Measurements from ENCODE around the gene ASCC3. TPM values are rescaled to one million over a fixed set of nuclear protein-coding genes. Genes with fewer than 3 reads are reported as not detected.

ASCC3 gene
- total RNA-seq, 4 donors from 2014 or later: 15.7 to 39.9 (median 29.3) TPM

GRCh38 chr6:100906325-100906724 lies 25.2 kb upstream of the ASCC3 start:
- Histone ChIP-seq H3K9me3 (no peaks in the 10 kb centered on the region), H3K27me3 (no peaks in the 10 kb centered on the region), H3K4me1 (no peaks in the 10 kb centered on the region), H3K27ac (no peak overlapping the region), H3K4me3 (no peak overlapping the region), H3K36me3 (no peaks in the 10 kb centered on the region)
- intact Hi-C loops (cut with DNase I; ENCODE audit: low total_unique reads): no loop called here
- 71% methylated on average over 1 of the region's 1 CpG; no CpG with 5 or more reads in 1 of the 2 donors for WGBS, 2 donors (ENCODE audit: low coverage in 1 of 2)
- in situ Hi-C loops (cut with MboI; ENCODE audit: low pct_ligation_motif_present in 1 of 4, low pct_unique_long_range_greater_than_20kb in 1 of 4, low sequenced_read_pairs in 3 of 4): no loop called here
- no peak for DNase-seq
- TF ChIP-seq POLR2A (IDR thresholded peaks at IDR 0.05) (no peak), CTCF (IDR thresholded peaks at IDR 0.05) (no peak), EP300 (IDR thresholded peaks at IDR 0.05; ENCODE audit: low read depth) (no peak), POLR2AphosphoS5 (IDR thresholded peaks at IDR 0.05) (no peak)

- intact Hi-C loops (cut with DNase I; ENCODE audit: low total_unique reads): no loop called here
Observed at GRCh38 chr6:100905067-100905466, 23.9 kb upstream of the ASCC3 start.

GRCh38 chr6:100904316-100904715 lies 23.2 kb upstream of the ASCC3 start:
- Histone ChIP-seq H3K36me3 (no peaks in the 10 kb centered on the region), H3K4me1 (no peaks in the 10 kb centered on the region), H3K4me3 (no peak overlapping the region), H3K9me3 (no peaks in the 10 kb centered on the region), H3K27me3 (no peaks in the 10 kb centered on the region), H3K27ac (no peak overlapping the region)
- in situ Hi-C loops (cut with MboI; ENCODE audit: low pct_ligation_motif_present in 1 of 4, low pct_unique_long_range_greater_than_20kb in 1 of 4, low sequenced_read_pairs in 3 of 4) (no loop called here), intact Hi-C loops (cut with DNase I; ENCODE audit: low total_unique reads) (no loop called here)
- TF ChIP-seq CTCF (IDR thresholded peaks at IDR 0.05): no peak
- TF ChIP-seq POLR2AphosphoS5 (IDR thresholded peaks at IDR 0.05): no peak
- TF ChIP-seq POLR2A (IDR thresholded peaks at IDR 0.05): no peak
- TF ChIP-seq EP300 (IDR thresholded peaks at IDR 0.05; ENCODE audit: low read depth): no peak
- no peak for DNase-seq
- 78 to 79% methylated on average over 4 of the region's 4 CpGs for whole genome bisulfite sequencing, 2 donors (ENCODE audit: low coverage in 1 of 2)

More at GRCh38 chr6:100905067-100905466, 23.9 kb upstream of the ASCC3 start:
- Histone ChIP-seq H3K36me3 (no peaks in the 10 kb centered on the region), H3K27me3 (no peaks in the 10 kb centered on the region), H3K9me3 (no peaks in the 10 kb centered on the region), H3K27ac (no peak overlapping the region), H3K4me3 (no peak overlapping the region), H3K4me1 (no peaks in the 10 kb centered on the region)
- 68 to 92% methylated on average over 3 to 4 of the region's 4 CpGs for WGBS, 2 donors (ENCODE audit: low coverage in 1 of 2)
- no peak for DNase-seq
- in situ Hi-C loops (cut with MboI; ENCODE audit: low pct_ligation_motif_present in 1 of 4, low pct_unique_long_range_greater_than_20kb in 1 of 4, low sequenced_read_pairs in 3 of 4): no loop called here
- TF ChIP-seq EP300 (IDR thresholded peaks at IDR 0.05; ENCODE audit: low read depth): no peak
- no peak for TF ChIP-seq POLR2AphosphoS5 (IDR thresholded peaks at IDR 0.05)
- no peak for TF ChIP-seq CTCF (IDR thresholded peaks at IDR 0.05)
- TF ChIP-seq POLR2A (IDR thresholded peaks at IDR 0.05): no peak

GRCh38 chr6:100901582-100901981 lies 20.5 kb upstream of the ASCC3 start:
- Histone ChIP-seq H3K36me3 (no peaks in the 10 kb centered on the region), H3K4me3 (no peak overlapping the region), H3K27ac (no peak overlapping the region), H3K27me3 (no peaks in the 10 kb centered on the region), H3K4me1 (no peaks in the 10 kb centered on the region), H3K9me3 (no peaks in the 10 kb centered on the region)
- intact Hi-C loops (cut with DNase I; ENCODE audit: low total_unique reads) (no loop called here), in situ Hi-C loops (cut with MboI; ENCODE audit: low pct_ligation_motif_present in 1 of 4, low pct_unique_long_range_greater_than_20kb in 1 of 4, low sequenced_read_pairs in 3 of 4) (no loop called here)
- 27 to 44% methylated on average over 3 of the region's 3 CpGs for WGBS, 2 donors (ENCODE audit: low coverage in 1 of 2)
- DNase-seq: no peak
- TF ChIP-seq CTCF (IDR thresholded peaks at IDR 0.05): no peak
- TF ChIP-seq EP300 (IDR thresholded peaks at IDR 0.05; ENCODE audit: low read depth): no peak
- no peak for TF ChIP-seq POLR2A (IDR thresholded peaks at IDR 0.05)
- no peak for TF ChIP-seq POLR2AphosphoS5 (IDR thresholded peaks at IDR 0.05)

Measured in transverse colon (tissue), 4 donors.